Transverse colon (tissue), 4 donors: Measurements from ENCODE around the gene TMEM45B. TPM values are rescaled to one million over a fixed set of nuclear protein-coding genes. Genes with fewer than 3 reads are reported as not detected.
"Not testable (repeated sequence)": the region's sequence is repeated elsewhere in the genome, so short reads cannot be mapped to it uniquely, and the experiment has no call there.

Experiments
- DNase-seq: peaks from one replicate; pipeline ENCODE4 v3.0.0-alpha.2; 2019
- H3K27ac ChIP-seq, 4 donors: fragments of 200-600 bp; sonication (generic); 2 replicates each; pipeline ENCODE4 v1.5.1; 2016 to 2018; ENCODE audit warnings: inconsistent platforms in 4 of 4
- H3K27me3 ChIP-seq: fragments of 200-600 bp; sonication (generic); 2 replicates; pipeline ENCODE4 v1.5.1; 2017; ENCODE audit warnings: inconsistent platforms
- H3K36me3 ChIP-seq, 4 donors: fragments of 200-600 bp; sonication (generic); 2 replicates each; pipeline ENCODE4 v1.5.1; 2017 to 2019; ENCODE audit warnings: inconsistent platforms in 4 of 4
- H3K4me1 ChIP-seq, 4 donors: fragments of 200-600 bp; sonication (generic); 2 replicates each; pipeline ENCODE4 v1.5.1; 2017 to 2020; ENCODE audit warnings: inconsistent platforms in 4 of 4
- H3K4me3 ChIP-seq, 4 donors: fragments of 200-600 bp; sonication (generic); 1 replicate in 1 of 4; 2 replicates in 3 of 4; pipeline versions ENCODE4 v1.5.1 to v1.6.1; 2017 to 2019; ENCODE audit warnings: inconsistent platforms in 4 of 4
- H3K9me3 ChIP-seq, 2 donors: fragments of 200-600 bp; sonication (generic); 2 replicates each; pipeline ENCODE4 v1.5.1; 2017 to 2019; ENCODE audit warnings: inconsistent platforms in 2 of 2
- CTCF ChIP-seq, 5 experiments: fragments of 200-600 bp in 3 of 5; fragments of 450-650 bp in 2 of 5; sonication (generic) in 3 of 5; IDR thresholded peaks; 1 replicate in 2 of 5; 2 replicates in 3 of 5; pipeline ENCODE4 v1.5.1; 2016 to 2017; ENCODE audit warnings: antibody characterized with exemption in 5 of 5, inconsistent platforms in 3 of 5, mild to moderate bottlenecking in 2 of 5, moderate library complexity in 1 of 5
- EP300 ChIP-seq: sonication (generic); formaldehyde crosslinking; IDR thresholded peaks from one replicate; pipeline ENCODE4 v1.6.1; 2017; ENCODE audit warnings: antibody characterized with exemption, low read depth
- POLR2A ChIP-seq: fragments of 450-650 bp; IDR thresholded peaks from one replicate; pipeline ENCODE4 v1.6.1; 2016; ENCODE audit warnings: antibody characterized with exemption, mild to moderate bottlenecking, moderate library complexity
- POLR2AphosphoS5 ChIP-seq, 3 donors: sonication (generic); formaldehyde crosslinking; IDR thresholded peaks; one replicate each; pipeline ENCODE4 v1.6.1; 2016; ENCODE audit warnings: antibody characterized with exemption in 3 of 3
- WGBS, 2 donors: methylation state at CpG; one replicate each; pipeline ENCODE4 v1.1.5; 2018; ENCODE audit warnings: low coverage in 1 of 2; 5-methylcytosine and 5-hydroxymethylcytosine counted together
- in situ Hi-C, 4 donors: fragments of 200-750 bp; cut with MboI; loops; one replicate each; pipeline versions ENCODE4 v1.15.0 to v1.15.1; 2017; ENCODE audit warnings: low sequenced_read_pairs in 3 of 4, low pct_ligation_motif_present in 1 of 4, low pct_unique_long_range_greater_than_20kb in 1 of 4
- intact Hi-C: fragments of 100-400 bp; cut with DNase I; formaldehyde crosslinking; loops from one replicate; pipeline ENCODE4 v1.15.1; 2023; ENCODE audit warnings: low total_unique reads
- total RNA-seq, 4 donors: library from RNA; depleted of rRNA; stranded (reverse); fragments of >200 nt; gene quantifications; one replicate each; pipeline ENCODE4 v1.1.0, GENCODE V29; 2016

Gene TMEM45B
- total RNA-seq, 4 donors from 2014 or later: 42.2 to 336 (median 205) TPM

GRCh38 chr11:129865701-129866100, 50.1 kb downstream of the TMEM45B start:
- in situ Hi-C loops (no loop called here), intact Hi-C loops (no loop called here)
- no peak for DNase-seq
- TF ChIP-seq EP300 (no peak), CTCF (IDR thresholded peaks at IDR 0.05) (no peak), POLR2A (no peak), POLR2AphosphoS5 (IDR thresholded peaks at IDR 0.05) (no peak)
- WGBS, 2 donors: 81% methylated on average over 4 of the region's 4 CpGs; no CpG with 5 or more reads in 1 of the 2 donors
- Histone ChIP-seq H3K4me1 (peaks cover 0 to 9% (median 2%) of the 10 kb centered on the region in 4 donors), H3K4me3 (no peak overlapping the region), H3K27ac (no peak overlapping the region), H3K27me3 (no peaks in the 10 kb centered on the region), H3K36me3 (peaks cover 0 to 47% (median 12%) of the 10 kb centered on the region in 4 donors), H3K9me3 (no peaks in the 10 kb centered on the region)

GRCh38 chr11:129866311-129866710, 50.7 kb downstream of the TMEM45B start:
- DNase-seq: no peak
- in situ Hi-C loops (no loop called here), intact Hi-C loops (no loop called here)
- no peak for TF ChIP-seq POLR2AphosphoS5 (IDR thresholded peaks at IDR 0.05)
- no peak for TF ChIP-seq CTCF (IDR thresholded peaks at IDR 0.05)
- TF ChIP-seq EP300: no peak
- no peak for TF ChIP-seq POLR2A
- WGBS, 2 donors: 71 to 73% methylated on average over 3 of the region's 3 CpGs
- peaks cover 0 to 52% (median 14%) of the 10 kb centered on the region in 4 donors for H3K36me3 ChIP-seq
- H3K9me3 ChIP-seq: no peaks in the 10 kb centered on the region
- no peak overlapping the region for H3K27ac ChIP-seq
- H3K4me1 ChIP-seq: peaks cover 0 to 9% (median 2%) of the 10 kb centered on the region in 4 donors
- no peaks in the 10 kb centered on the region for H3K27me3 ChIP-seq
- no peak overlapping the region for H3K4me3 ChIP-seq

GRCh38 chr11:129868626-129869025, 53.0 kb downstream of the TMEM45B start:
- in situ Hi-C loops, H3K4me3 ChIP-seq, H3K27ac ChIP-seq, H3K4me1 ChIP-seq, H3K9me3 ChIP-seq, DNase-seq, intact Hi-C loops, H3K27me3 ChIP-seq: not testable (repeated sequence)
- WGBS, 2 donors: 82% methylated on average over 9 to 16 of the region's 16 CpGs
- peaks cover 0 to 75% (median 25%) of the 10 kb centered on the region in 4 donors for H3K36me3 ChIP-seq

- Histone ChIP-seq H3K4me3 (no peak overlapping the region), H3K36me3 (peaks cover 0 to 76% (median 31%) of the 10 kb centered on the region in 4 donors), H3K9me3 (no peaks in the 10 kb centered on the region), H3K4me1 (no peaks in the 10 kb centered on the region), H3K27me3 (no peaks in the 10 kb centered on the region), H3K27ac (no peak overlapping the region)
- WGBS, 2 donors: 93 to 95% methylated on average over 3 to 7 of the region's 7 CpGs
- DNase-seq: no peak
- in situ Hi-C loops: no loop called here
- intact Hi-C loops: no loop called here
- TF ChIP-seq CTCF (IDR thresholded peaks at IDR 0.05): no peak
- no peak for TF ChIP-seq POLR2A
- TF ChIP-seq POLR2AphosphoS5 (IDR thresholded peaks at IDR 0.05): no peak
- no peak for TF ChIP-seq EP300
These were observed 56.3 kb downstream of the TMEM45B start for GRCh38 chr11:129871914-129872313.

- Histone ChIP-seq H3K36me3 (peaks cover 0 to 82% (median 41%) of the 10 kb centered on the region in 4 donors), H3K4me1 (no peaks in the 10 kb centered on the region), H3K27me3 (no peaks in the 10 kb centered on the region), H3K27ac (no peak overlapping the region), H3K9me3 (no peaks in the 10 kb centered on the region), H3K4me3 (no peak overlapping the region)
- intact Hi-C loops: no loop called here
- DNase-seq: no peak
- TF ChIP-seq POLR2AphosphoS5 (IDR thresholded peaks at IDR 0.05): no peak
- no peak for TF ChIP-seq EP300
- no peak for TF ChIP-seq POLR2A
- no peak for TF ChIP-seq CTCF (IDR thresholded peaks at IDR 0.05)
- WGBS, 2 donors: 89% methylated on average over 3 of the region's 3 CpGs
- in situ Hi-C loops: no loop called here
These were observed 64.7 kb downstream of the TMEM45B start for GRCh38 chr11:129880311-129880710.
